Neural crest cell (in vitro differentiated cells): ENCODE measurements around the gene LZTR1. TPM values are rescaled to one million over a fixed set of nuclear protein-coding genes. Genes with fewer than 3 reads are reported as not detected.
"Not testable (repeated sequence)": the region's sequence is repeated elsewhere in the genome, so short reads cannot be mapped to it uniquely, and the experiment has no call there.

Source experiments
- DNase-seq: peaks from one replicate; pipeline ENCODE4 v3.0.0; 2021; ENCODE audit warnings: low read depth, mixed read lengths, low spot score
- H3K27ac Mint-ChIP-seq: one replicate; pipeline ENCODE4 v1.8.0; 2021; ENCODE audit warnings: mild to moderate bottlenecking, mixed read lengths; ENCODE audit not compliant: unreplicated experiment
- H3K27me3 Mint-ChIP-seq: 2 replicates; pipeline ENCODE4 v1.8.0; 2021; ENCODE audit warnings: low read depth, mild to moderate bottlenecking, mixed read lengths
- H3K36me3 Mint-ChIP-seq: 2 replicates; pipeline ENCODE4 v1.8.0; 2021; ENCODE audit warnings: low read depth, mild to moderate bottlenecking, mixed read lengths
- H3K4me1 Mint-ChIP-seq: 2 replicates; pipeline ENCODE4 v1.8.0; 2021; ENCODE audit warnings: mixed read lengths
- H3K4me3 Mint-ChIP-seq: one replicate; pipeline ENCODE4 v1.8.0; 2021; ENCODE audit warnings: mild to moderate bottlenecking, mixed read lengths
- H3K9me3 Mint-ChIP-seq: 2 replicates; pipeline ENCODE4 v1.8.0; 2021; ENCODE audit warnings: mixed read lengths
- CTCF ChIP-seq: fragments of 200-600 bp; sonication (generic); conservative IDR thresholded peaks from 2 replicates; pipeline ENCODE4 v1.5.0; 2021; ENCODE audit warnings: antibody characterized with exemption, mild to moderate bottlenecking
- total RNA-seq: library from RNA; stranded (reverse); gene quantifications from 2 replicates; pipeline ENCODE4 v1.2.1, GENCODE V29; 2021

The LZTR1 gene
- total RNA-seq, 1 donor from 2014 or later, result 94.5 TPM

- Mint-ChIP-seq H3K9me3 (no peaks in the 10 kb centered on the region), H3K27me3 (no peaks in the 10 kb centered on the region), H3K36me3 (peaks cover 11% of the 10 kb centered on the region), H3K4me1 (peaks cover 19% of the 10 kb centered on the region), H3K27ac (no peak overlapping the region), H3K4me3 (no peak overlapping the region)
- no peak for TF ChIP-seq CTCF
- no peak for DNase-seq
These were observed 44.1 kb upstream of the LZTR1 start for GRCh38 chr22:20937794-20938671.

GRCh38 chr22:20939457-20940185 lies 42.5 kb upstream of the LZTR1 start:
- H3K27me3 Mint-ChIP-seq, result not testable (repeated sequence)

GRCh38 chr22:20940186-20940651 lies 41.9 kb upstream of the LZTR1 start:
- DNase-seq, result no peak
- H3K4me1 Mint-ChIP-seq, result peaks cover 27% of the 10 kb centered on the region
- H3K4me3 Mint-ChIP-seq, result no peak overlapping the region
- peaks cover 10% of the 10 kb centered on the region for H3K36me3 Mint-ChIP-seq
- H3K27me3 Mint-ChIP-seq, result no peaks in the 10 kb centered on the region
- no peak overlapping the region for H3K27ac Mint-ChIP-seq
- H3K9me3 Mint-ChIP-seq, result no peaks in the 10 kb centered on the region
- no peak for TF ChIP-seq CTCF

More at GRCh38 chr22:20939457-20940185, 42.5 kb upstream of the LZTR1 start:
- not testable (repeated sequence) for H3K4me3 Mint-ChIP-seq, H3K9me3 Mint-ChIP-seq, H3K27ac Mint-ChIP-seq, DNase-seq
- Mint-ChIP-seq H3K36me3 (peaks cover 10% of the 10 kb centered on the region), H3K4me1 (peaks cover 25% of the 10 kb centered on the region)

- H3K4me1 Mint-ChIP-seq, result peaks cover 33% of the 10 kb centered on the region
- no peak overlapping the region for H3K4me3 Mint-ChIP-seq
- no peaks in the 10 kb centered on the region for H3K9me3 Mint-ChIP-seq
- H3K36me3 Mint-ChIP-seq, result peaks cover 10% of the 10 kb centered on the region
- no peak for DNase-seq
- no peak for TF ChIP-seq CTCF
- no peaks in the 10 kb centered on the region for H3K27me3 Mint-ChIP-seq
- H3K27ac Mint-ChIP-seq, result no peak overlapping the region
These were observed 41.2 kb upstream of the LZTR1 start for GRCh38 chr22:20940904-20941385.

GRCh38 chr22:20942203-20942902 lies 39.7 kb upstream of the LZTR1 start:
- H3K4me3 Mint-ChIP-seq, DNase-seq, H3K27me3 Mint-ChIP-seq, H3K27ac Mint-ChIP-seq, H3K9me3 Mint-ChIP-seq, H3K36me3 Mint-ChIP-seq: not testable (repeated sequence)
- H3K4me1 Mint-ChIP-seq, result peaks cover 37% of the 10 kb centered on the region
